CD14-positive monocyte (primary cell): ENCODE results near the gene FOXJ1. TPM values are rescaled to one million over a fixed set of nuclear protein-coding genes. Genes with fewer than 3 reads are reported as not detected.

Source experiments
- DNase-seq, 3 donors: peaks; one replicate each; pipeline ENCODE4 v3.0.0-alpha.2; 2011 to 2022
- H2AFZ ChIP-seq: 2 replicates; pipeline ENCODE4 v1.6.0; 2012; ENCODE audit warnings: mild to moderate bottlenecking, low read depth, low read length, inconsistent platforms; ENCODE audit not compliant: insufficient read depth, poor library complexity, severe bottlenecking
- H3K27ac ChIP-seq, 2 donors: 1 replicate in 1 of 2; 2 replicates in 1 of 2; pipeline ENCODE4 v1.5.1; 2012 to 2013; ENCODE audit warnings: low read length in 2 of 2, control low read depth in 1 of 2, inconsistent platforms in 1 of 2, low read depth in 1 of 2, mild to moderate bottlenecking in 1 of 2
- H3K27me3 ChIP-seq, 2 donors: one replicate each; pipeline versions ENCODE4 v1.6.0 to v1.6.1; 2011 to 2013; ENCODE audit warnings: low read length in 2 of 2; ENCODE audit not compliant: control insufficient read depth in 2 of 2, insufficient read depth in 2 of 2
- H3K36me3 ChIP-seq, 2 donors: replicated peaks in 1 of 2; 1 replicate in 1 of 2; 2 replicates in 1 of 2; pipeline versions ENCODE4 v1.5.1 to v1.6.1; 2012 to 2013; ENCODE audit warnings: low read length in 2 of 2, control low read depth in 1 of 2, inconsistent platforms in 1 of 2, mild to moderate bottlenecking in 1 of 2; ENCODE audit not compliant: insufficient read depth in 2 of 2, control insufficient read depth in 1 of 2
- H3K4me1 ChIP-seq, 2 donors: 1 replicate in 1 of 2; 2 replicates in 1 of 2; pipeline versions ENCODE4 v1.5.1 to v1.6.1; 2012 to 2013; ENCODE audit warnings: low read length in 2 of 2, control low read depth in 1 of 2, inconsistent platforms in 1 of 2, mild to moderate bottlenecking in 1 of 2, moderate library complexity in 1 of 2; ENCODE audit not compliant: insufficient read depth in 2 of 2, control insufficient read depth in 1 of 2
- H3K4me2 ChIP-seq: replicated peaks from 2 replicates; pipeline ENCODE3; 2012; ENCODE audit warnings: low read length, moderate library complexity, mild to moderate bottlenecking; ENCODE audit not compliant: poor library complexity, severe bottlenecking; ENCODE audit errors: extremely low read depth
- H3K4me3 ChIP-seq, 3 experiments: fragments of 200-600 bp in 1 of 3; sonication (generic) in 1 of 3; replicated peaks in 1 of 3; 1 replicate in 2 of 3; 2 replicates in 1 of 3; pipeline ENCODE4 v1.5.1; 2011 to 2013; ENCODE audit warnings: low read length in 3 of 3, mild to moderate bottlenecking in 3 of 3, control low read depth in 2 of 3, low read depth in 2 of 3, inconsistent platforms in 1 of 3, moderate library complexity in 1 of 3
- H3K79me2 ChIP-seq: 2 replicates; pipeline ENCODE4 v1.6.0; 2012; ENCODE audit warnings: mild to moderate bottlenecking, control low read depth, inconsistent platforms, low read length, moderate library complexity; ENCODE audit not compliant: insufficient read depth
- H3K9ac ChIP-seq: 2 replicates; pipeline ENCODE4 v1.6.0; 2017; ENCODE audit warnings: low read length, mild to moderate bottlenecking; ENCODE audit not compliant: insufficient read depth, poor library complexity, severe bottlenecking
- H3K9me3 ChIP-seq, 2 donors: replicated peaks in 1 of 2; 1 replicate in 1 of 2; 2 replicates in 1 of 2; pipeline versions ENCODE4 v1.5.1 to v1.6.1; 2012 to 2013; ENCODE audit warnings: low read length in 2 of 2, control low read depth in 1 of 2; ENCODE audit not compliant: control insufficient read depth in 1 of 2, insufficient read depth in 1 of 2
- H4K20me1 ChIP-seq: 2 replicates; pipeline ENCODE4 v1.6.0; 2012; ENCODE audit warnings: mild to moderate bottlenecking, low read length, control low read depth, moderate library complexity; ENCODE audit not compliant: insufficient read depth
- H3K27ac Mint-ChIP-seq, 7 donors: one replicate each; pipeline ENCODE4 v1.8.0; 2020; ENCODE audit warnings: mild to moderate bottlenecking in 7 of 7, mixed read lengths in 7 of 7, moderate library complexity in 6 of 7, inconsistent platforms in 2 of 7
- H3K27me3 Mint-ChIP-seq, 3 donors: one replicate each; pipeline ENCODE4 v1.8.0; 2021 to 2022; ENCODE audit warnings: low read depth in 3 of 3, mild to moderate bottlenecking in 3 of 3, mixed read lengths in 3 of 3, moderate library complexity in 3 of 3, inconsistent platforms in 1 of 3
- H3K36me3 Mint-ChIP-seq, 2 donors: one replicate each; pipeline ENCODE4 v1.8.0; 2020; ENCODE audit warnings: mixed read lengths in 2 of 2, inconsistent platforms in 1 of 2, mild to moderate bottlenecking in 1 of 2
- H3K4me1 Mint-ChIP-seq: one replicate; pipeline ENCODE4 v1.8.0; 2020; ENCODE audit warnings: mild to moderate bottlenecking, mixed read lengths
- H3K4me3 Mint-ChIP-seq, 2 donors: one replicate each; pipeline ENCODE4 v1.8.0; 2020; ENCODE audit warnings: mild to moderate bottlenecking in 2 of 2, mixed read lengths in 2 of 2, moderate library complexity in 1 of 2
- H3K9me3 Mint-ChIP-seq, 7 donors: one replicate each; pipeline ENCODE4 v1.8.0; 2020 to 2022; ENCODE audit warnings: mixed read lengths in 7 of 7, mild to moderate bottlenecking in 6 of 7, moderate library complexity in 6 of 7, inconsistent platforms in 2 of 7
- WGBS: methylation state at CpG from one replicate; pipeline ENCODE4 v1.1.5; 2013; ENCODE audit warnings: missing lambda C conversion rate; ENCODE audit not compliant: insufficient coverage; 5-methylcytosine and 5-hydroxymethylcytosine counted together
- intact Hi-C, 2 donors: fragments of 100-400 bp; cut with micrococcal nuclease; formaldehyde crosslinking; loops; one replicate each; pipeline versions ENCODE4 v1.15.0 to v1.15.1; 2023
- polyA plus RNA-seq, 3 donors: library from polyadenylated mRNA; depleted of rRNA in 1 of 3; unstranded in 2 of 3; stranded (reverse) in 1 of 3; fragments of 300-500 nt in 2 of 3; fragments of >200 nt in 1 of 3; fragmentation: Illumina TruSeq in 2 of 3; gene quantifications; 1 replicate in 2 of 3; 2 replicates in 1 of 3; pipeline ENCODE4 v1.2.3, GENCODE V29; 2012 to 2021
- TF ChIP-seq, protein P1 (sequence below): fragments of 200-600 bp; IDR thresholded peaks from one replicate; pipeline ENCODE4 v1.8.0; 2022; ENCODE audit warnings: antibody characterized with exemption, mild to moderate bottlenecking

FOXJ1 gene
- polyA plus RNA-seq, 3 donors, result not detected

DNA sequence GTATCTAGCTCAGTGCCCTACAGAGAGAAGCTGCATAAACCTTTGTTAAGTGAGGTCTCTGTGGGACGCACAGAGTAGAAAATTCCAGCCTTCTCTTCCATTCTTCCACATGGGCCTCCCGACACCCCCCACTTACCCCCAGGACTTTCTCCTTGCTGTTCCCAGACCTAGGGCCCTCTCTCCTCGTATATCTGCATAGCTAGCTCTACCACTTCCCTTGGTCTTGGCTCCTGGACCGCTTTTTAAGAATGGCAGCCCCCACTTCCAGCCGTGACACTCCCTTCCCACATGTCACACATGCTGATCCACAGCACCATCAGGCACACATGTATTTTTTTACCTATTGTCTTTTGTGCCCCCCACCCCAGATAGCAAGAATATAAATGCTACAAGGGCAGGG, 16.7 kb upstream of the FOXJ1 start:
- Mint-ChIP-seq H3K4me1 (no peaks in the 10 kb centered on the region), H3K9me3 (no peaks in the 10 kb centered on the region), H3K27ac (no peak overlapping the region), H3K27me3 (peaks cover 0 to 3% (median 3%) of the 10 kb centered on the region in 3 donors), H3K36me3 (no peaks in the 10 kb centered on the region), H3K4me3 (no peak overlapping the region)
- H3K27me3 ChIP-seq, result no peaks in the 10 kb centered on the region
- intact Hi-C loops, result no loop called here
- TF ChIP-seq, protein P1, sequence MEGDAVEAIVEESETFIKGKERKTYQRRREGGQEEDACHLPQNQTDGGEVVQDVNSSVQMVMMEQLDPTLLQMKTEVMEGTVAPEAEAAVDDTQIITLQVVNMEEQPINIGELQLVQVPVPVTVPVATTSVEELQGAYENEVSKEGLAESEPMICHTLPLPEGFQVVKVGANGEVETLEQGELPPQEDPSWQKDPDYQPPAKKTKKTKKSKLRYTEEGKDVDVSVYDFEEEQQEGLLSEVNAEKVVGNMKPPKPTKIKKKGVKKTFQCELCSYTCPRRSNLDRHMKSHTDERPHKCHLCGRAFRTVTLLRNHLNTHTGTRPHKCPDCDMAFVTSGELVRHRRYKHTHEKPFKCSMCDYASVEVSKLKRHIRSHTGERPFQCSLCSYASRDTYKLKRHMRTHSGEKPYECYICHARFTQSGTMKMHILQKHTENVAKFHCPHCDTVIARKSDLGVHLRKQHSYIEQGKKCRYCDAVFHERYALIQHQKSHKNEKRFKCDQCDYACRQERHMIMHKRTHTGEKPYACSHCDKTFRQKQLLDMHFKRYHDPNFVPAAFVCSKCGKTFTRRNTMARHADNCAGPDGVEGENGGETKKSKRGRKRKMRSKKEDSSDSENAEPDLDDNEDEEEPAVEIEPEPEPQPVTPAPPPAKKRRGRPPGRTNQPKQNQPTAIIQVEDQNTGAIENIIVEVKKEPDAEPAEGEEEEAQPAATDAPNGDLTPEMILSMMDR, result no peak
- H3K9ac ChIP-seq, result no peak overlapping the region
- H3K4me3 ChIP-seq, result no peak overlapping the region
- no peak overlapping the region for H3K4me2 ChIP-seq
- no peaks in the 10 kb centered on the region for H3K9me3 ChIP-seq
- H2AFZ ChIP-seq, result no peak overlapping the region
- WGBS, result 95% methylated on average over 5 of the region's 5 CpGs
- no peaks in the 10 kb centered on the region for H3K4me1 ChIP-seq
- no peak overlapping the region for H3K27ac ChIP-seq
- no peak for DNase-seq
- H3K79me2 ChIP-seq, result no peaks in the 10 kb centered on the region
- no peaks in the 10 kb centered on the region for H3K36me3 ChIP-seq
- H4K20me1 ChIP-seq, result no peaks in the 10 kb centered on the region

DNA sequence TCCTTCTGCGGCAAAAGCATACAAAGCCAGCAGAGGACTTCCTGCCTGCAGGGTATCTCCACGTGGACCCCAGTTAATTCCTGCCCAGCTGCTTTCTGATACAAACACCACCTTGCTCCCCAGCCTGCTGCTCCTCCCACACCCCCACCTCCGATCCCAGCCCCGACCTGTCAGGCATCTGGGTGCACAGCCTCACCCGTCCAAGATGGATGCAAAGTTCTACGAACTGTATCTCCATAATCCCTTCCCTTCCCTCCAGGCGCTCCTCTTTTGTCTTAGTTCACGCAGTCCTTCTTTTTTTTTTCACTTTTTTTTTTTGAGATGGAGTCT, 15.6 kb upstream of the FOXJ1 start:
- 90% methylated on average over 7 of the region's 8 CpGs for WGBS
- no peaks in the 10 kb centered on the region for H3K9me3 ChIP-seq
- DNase-seq, result no peak
- intact Hi-C loops, result no loop called here
- no peak overlapping the region for H3K4me3 Mint-ChIP-seq
- no peaks in the 10 kb centered on the region for H3K9me3 Mint-ChIP-seq
- no peaks in the 10 kb centered on the region for H3K4me1 ChIP-seq
- no peak overlapping the region for H2AFZ ChIP-seq
- no peak overlapping the region for H3K27ac Mint-ChIP-seq
- H3K4me3 ChIP-seq, result no peak overlapping the region
- H3K4me2 ChIP-seq, result no peak overlapping the region
- no peak overlapping the region for H3K27ac ChIP-seq
- H3K27me3 ChIP-seq, result no peaks in the 10 kb centered on the region
- no peaks in the 10 kb centered on the region for H3K79me2 ChIP-seq
- H3K9ac ChIP-seq, result no peak overlapping the region
- peaks cover 0 to 3% (median 3%) of the 10 kb centered on the region in 3 donors for H3K27me3 Mint-ChIP-seq
- no peaks in the 10 kb centered on the region for H3K4me1 Mint-ChIP-seq
- H4K20me1 ChIP-seq, result no peaks in the 10 kb centered on the region
- H3K36me3 ChIP-seq, result no peaks in the 10 kb centered on the region
- TF ChIP-seq, protein P1, result no peak
- no peaks in the 10 kb centered on the region for H3K36me3 Mint-ChIP-seq
